ENCODE measurements around the gene FOXP1.

GRCh38 chr3:71446260-71446659 is 137.3 kb downstream of the FOXP1 start:
- TF ChIP-seq EZH2phosphoT487 (IDR thresholded peaks at IDR 0.05; ENCODE audit: insufficient read depth, low read depth) (no peak), EZH2 (IDR thresholded peaks at IDR 0.05; ENCODE audit: insufficient read depth, poor library complexity, severe bottlenecking) (no peak)
